H1 (cell line): Measurements from ENCODE around the gene IL1R1. TPM values are rescaled to one million over a fixed set of nuclear protein-coding genes. Genes with fewer than 3 reads are reported as not detected.

Experiments
- CTCF ChIA-PET: fragments of 300-600 bp; sonication (Branson Sonifier 250); formaldehyde crosslinking; loops from one replicate; lab custom pipeline; 2021; ENCODE audit not compliant: partially characterized antibody; lab: Charles Lee
- POLR2A ChIA-PET: fragments of 300-600 bp; sonication (Branson Sonifier 250); formaldehyde crosslinking; loops from one replicate; lab custom pipeline; 2021; ENCODE audit warnings: inconsistent platforms; ENCODE audit not compliant: partially characterized antibody; lab: Charles Lee
- DNase-seq, 2 experiments: peaks; one replicate each; pipeline versions ENCODE4 v3.0.0 to v3.0.0-alpha.2; 2010 to 2022; ENCODE audit warnings: low spot score in 2 of 2, low read depth in 1 of 2, mixed read lengths in 1 of 2
- FAIRE-seq: peaks from 2 replicates; lab custom pipeline; 2011; peaks lifted over from hg19 to GRCh38; lab: Jason Lieb, UNC
- H2AFZ ChIP-seq: 2 replicates; pipeline ENCODE4 v1.8.1; 2012; ENCODE audit warnings: low read length, inconsistent platforms
- H2AK5ac ChIP-seq: 2 replicates; pipeline ENCODE4 v1.6.1; 2013; ENCODE audit warnings: low read depth, low read length
- H2BK120ac ChIP-seq: replicated peaks from 2 replicates; pipeline ENCODE3; 2013; ENCODE audit warnings: low read depth, low read length, inconsistent platforms
- H2BK12ac ChIP-seq: 2 replicates; pipeline ENCODE4 v1.6.1; 2013; ENCODE audit warnings: low read depth, low read length
- H2BK15ac ChIP-seq: 2 replicates; pipeline ENCODE4 v1.6.1; 2013; ENCODE audit warnings: low read length
- H2BK20ac ChIP-seq: 2 replicates; pipeline ENCODE4 v1.6.1; 2013; ENCODE audit warnings: low read length
- H2BK5ac ChIP-seq: 2 replicates; pipeline ENCODE4 v1.6.1; 2013; ENCODE audit warnings: low read depth, low read length
- H3K14ac ChIP-seq: 2 replicates; pipeline ENCODE4 v1.6.1; 2013; ENCODE audit warnings: inconsistent platforms; ENCODE audit not compliant: insufficient read length
- H3K18ac ChIP-seq: 2 replicates; pipeline ENCODE4 v1.6.1; 2013; ENCODE audit warnings: low read length; ENCODE audit errors: extremely low read depth
- H3K23ac ChIP-seq: 2 replicates; pipeline ENCODE4 v1.6.1; 2013; ENCODE audit warnings: inconsistent platforms; ENCODE audit not compliant: insufficient read length
- H3K23me2 ChIP-seq: 2 replicates; pipeline ENCODE4 v1.6.1; 2013; ENCODE audit warnings: low read depth, low read length
- H3K27ac ChIP-seq: 2 replicates; pipeline ENCODE4 v1.6.1; 2011; ENCODE audit warnings: low read depth, low read length, inconsistent platforms
- H3K27me3 ChIP-seq, 4 experiments: replicated peaks in 1 of 4; 1 replicate in 1 of 4; 2 replicates in 3 of 4; pipeline versions ENCODE4 v1.6.1 to v1.8.1; 2011 to 2013; ENCODE audit warnings: low read length in 3 of 4, mild to moderate bottlenecking in 3 of 4, inconsistent platforms in 2 of 4, mixed read lengths in 2 of 4, moderate library complexity in 1 of 4; ENCODE audit not compliant: control insufficient read depth in 3 of 4, insufficient read depth in 3 of 4; ENCODE audit errors: extremely low read depth in 1 of 4
- H3K36me3 ChIP-seq, 4 experiments: 2 replicates each; pipeline versions ENCODE4 v1.6.1 to v1.8.1; 2011 to 2013; ENCODE audit warnings: mild to moderate bottlenecking in 4 of 4, low read length in 3 of 4, moderate library complexity in 2 of 4, control low read depth in 1 of 4, inconsistent platforms in 1 of 4; ENCODE audit not compliant: insufficient read depth in 4 of 4, control insufficient read depth in 2 of 4
- H3K4ac ChIP-seq: replicated peaks from 2 replicates; pipeline ENCODE3; 2013; ENCODE audit warnings: low read length, low read depth, mixed read lengths, inconsistent platforms; ENCODE audit not compliant: insufficient read length
- H3K4me1 ChIP-seq, 4 experiments: replicated peaks in 1 of 4; 1 replicate in 1 of 4; 2 replicates in 3 of 4; pipeline versions ENCODE4 v1.6.1 to v1.8.1; 2011 to 2013; ENCODE audit warnings: low read length in 3 of 4, inconsistent platforms in 2 of 4, mixed read lengths in 1 of 4; ENCODE audit not compliant: insufficient read depth in 4 of 4, control insufficient read depth in 3 of 4
- H3K4me2 ChIP-seq, 2 experiments: 2 replicates each; pipeline versions ENCODE4 v1.6.1 to v1.8.1; 2011 to 2013; ENCODE audit warnings: low read depth in 2 of 2, low read length in 2 of 2, control low read depth in 1 of 2, inconsistent platforms in 1 of 2, mild to moderate bottlenecking in 1 of 2; ENCODE audit not compliant: insufficient read depth in 1 of 2
- H3K4me3 ChIP-seq, 4 experiments: fragments of 200-600, 300-600 bp in 1 of 4; sonication (generic), shearing (Covaris generic), sonication (Bioruptor Twin) in 1 of 4; 2 replicates each; pipeline versions ENCODE4 v1.5.1 to v1.8.1; 2011 to 2016; ENCODE audit warnings: low read length in 4 of 4, low read depth in 3 of 4, control low read depth in 2 of 4, inconsistent platforms in 2 of 4, mild to moderate bottlenecking in 2 of 4, mixed read lengths in 1 of 4, moderate library complexity in 1 of 4; ENCODE audit not compliant: insufficient read depth in 2 of 4; ENCODE audit errors: extremely low read depth in 1 of 4
- H3K56ac ChIP-seq: replicated peaks from 2 replicates; pipeline ENCODE3; 2013; ENCODE audit warnings: low read depth, mild to moderate bottlenecking, mixed read lengths, low read length, inconsistent platforms; ENCODE audit not compliant: insufficient read length
- H3K79me1 ChIP-seq: 2 replicates; pipeline ENCODE4 v1.6.1; 2013; ENCODE audit warnings: low read depth, low read length, control low read depth
- H3K79me2 ChIP-seq, 2 experiments: 2 replicates each; pipeline versions ENCODE4 v1.6.1 to v1.8.1; 2012 to 2013; ENCODE audit warnings: low read length in 2 of 2, mild to moderate bottlenecking in 2 of 2, inconsistent platforms in 1 of 2; ENCODE audit not compliant: insufficient read depth in 2 of 2, control insufficient read depth in 1 of 2
- H3K9ac ChIP-seq, 4 experiments: replicated peaks in 1 of 4; 1 replicate in 1 of 4; 2 replicates in 3 of 4; pipeline versions ENCODE4 v1.6.1 to v1.8.1; 2011 to 2013; ENCODE audit warnings: low read depth in 3 of 4, low read length in 3 of 4, control low read depth in 2 of 4, mild to moderate bottlenecking in 2 of 4, moderate library complexity in 2 of 4, inconsistent platforms in 1 of 4; ENCODE audit errors: extremely low read depth in 1 of 4
- H3K9me3 ChIP-seq, 2 experiments: 2 replicates each; pipeline versions ENCODE4 v1.6.1 to v1.8.1; 2012 to 2013; ENCODE audit warnings: mild to moderate bottlenecking in 2 of 2, moderate library complexity in 2 of 2, control low read depth in 1 of 2, inconsistent platforms in 1 of 2, low read depth in 1 of 2, low read length in 1 of 2, mixed read lengths in 1 of 2; ENCODE audit not compliant: insufficient read depth in 2 of 2
- H4K20me1 ChIP-seq, 2 experiments: replicated peaks in 1 of 2; 2 replicates each; pipeline versions ENCODE3 to v1.8.1; 2011 to 2013; ENCODE audit warnings: inconsistent platforms in 2 of 2, low read length in 2 of 2, mild to moderate bottlenecking in 1 of 2; ENCODE audit not compliant: insufficient read depth in 2 of 2, control insufficient read depth in 1 of 2
- H4K5ac ChIP-seq: 2 replicates; pipeline ENCODE4 v1.6.1; 2013; ENCODE audit warnings: low read length, low read depth, mixed read lengths, inconsistent platforms; ENCODE audit not compliant: insufficient read length
- H4K8ac ChIP-seq: 2 replicates; pipeline ENCODE4 v1.8.0; 2013; ENCODE audit warnings: mild to moderate bottlenecking, moderate library complexity, low read length, inconsistent platforms; ENCODE audit not compliant: insufficient read depth; ENCODE audit errors: extremely low read depth
- H4K91ac ChIP-seq: replicated peaks from 2 replicates; pipeline ENCODE3; 2013; ENCODE audit warnings: low read length, mixed read lengths, inconsistent platforms; ENCODE audit not compliant: insufficient read length
- BRCA1 ChIP-seq: IDR thresholded peaks from 2 replicates; pipeline ENCODE4 v1.6.1; 2012; ENCODE audit warnings: low read depth, low read length, improper control_type of control experiment
- CBX5 ChIP-seq: fragments of 300-800, 300-1000 bp; sonication (generic); IDR thresholded peaks from 2 replicates; pipeline ENCODE4 v1.7.1; 2016; ENCODE audit warnings: antibody characterized with exemption, low read length, low read depth
- EGR1 ChIP-seq: IDR thresholded peaks from 2 replicates; pipeline ENCODE4 v1.6.1; 2011; ENCODE audit warnings: low read depth, low read length, borderline replicate concordance
- EP300 ChIP-seq, 2 experiments: IDR thresholded peaks; 1 replicate in 1 of 2; 2 replicates in 1 of 2; pipeline ENCODE4 v1.6.1; 2011 to 2012; ENCODE audit warnings: low read depth in 2 of 2, low read length in 2 of 2, mild to moderate bottlenecking in 2 of 2, borderline replicate concordance in 1 of 2, inconsistent platforms in 1 of 2, moderate library complexity in 1 of 2
- FOSL1 ChIP-seq: IDR thresholded peaks from 2 replicates; pipeline ENCODE4 v1.6.1; 2011; ENCODE audit warnings: mild to moderate bottlenecking, low read depth, low read length, moderate library complexity; ENCODE audit not compliant: insufficient read depth
- HDAC2 ChIP-seq, 2 experiments: fragments of 300-600 bp in 1 of 2; sonication (generic) in 1 of 2; IDR thresholded peaks; 2 replicates each; pipeline ENCODE4 v1.6.1; 2011 to 2012; ENCODE audit warnings: low read depth in 2 of 2, low read length in 2 of 2, mild to moderate bottlenecking in 2 of 2, moderate library complexity in 2 of 2, borderline replicate concordance in 1 of 2, inconsistent platforms in 1 of 2
- JUND ChIP-seq: IDR thresholded peaks from 2 replicates; pipeline ENCODE4 v1.6.1; 2011; ENCODE audit warnings: mild to moderate bottlenecking, improper control_type of control experiment, low read length
- KDM5A ChIP-seq: fragments of 200-600 bp; IDR thresholded peaks from 2 replicates; pipeline ENCODE4 v1.7.1; 2012; ENCODE audit warnings: mild to moderate bottlenecking, low read length, inconsistent platforms, mixed read lengths
- MAFK ChIP-seq: IDR thresholded peaks from 2 replicates; pipeline ENCODE4 v1.6.1; 2012; ENCODE audit warnings: low read depth, mild to moderate bottlenecking, improper control_type of control experiment, low read length
- NRF1 ChIP-seq: IDR thresholded peaks from 2 replicates; pipeline ENCODE4 v1.6.1; 2011; ENCODE audit warnings: mild to moderate bottlenecking, low read depth, low read length, improper control_type of control experiment
- PHF8 ChIP-seq: fragments of 200-600 bp; sonication (generic); conservative IDR thresholded peaks from 2 replicates; pipeline ENCODE4 v1.7.1; 2012; ENCODE audit warnings: low read depth, mild to moderate bottlenecking, inconsistent platforms, low read length, moderate library complexity
- RFX5 ChIP-seq: IDR thresholded peaks from 2 replicates; pipeline ENCODE4 v1.6.1; 2011; ENCODE audit warnings: low read depth, low read length, improper control_type of control experiment, borderline replicate concordance
- SP1 ChIP-seq: IDR thresholded peaks from 2 replicates; pipeline ENCODE4 v1.6.1; 2011; ENCODE audit warnings: low read depth, low read length
- WGBS, 2 experiments: shearing (Covaris generic) in 1 of 2; methylation state at CpG; one replicate each; pipeline versions ENCODE4 v1.1.6 to v1.1.7; 2013 to 2015; ENCODE audit warnings: low lambda C conversion rate in 2 of 2, mixed read lengths in 2 of 2, inconsistent platforms in 1 of 2, low coverage in 1 of 2, missing lambda C conversion rate in 1 of 2; ENCODE audit not compliant: insufficient replicate concordance in 2 of 2, insufficient coverage in 1 of 2, insufficient read length in 1 of 2; ENCODE audit errors: extremely low coverage in 1 of 2, missing lambda C conversion rate in 1 of 2; 5-methylcytosine and 5-hydroxymethylcytosine counted together
- polyA plus RNA-seq, 7 experiments: library from polyadenylated mRNA; depleted of rRNA in 3 of 7; stranded (reverse) in 5 of 7; unstranded in 2 of 7; fragments of >200 nt in 5 of 7; fragments of 200-250 nt in 2 of 7; gene quantifications; 1 replicate in 5 of 7; 2 replicates in 1 of 7; 4 replicates in 1 of 7; pipeline versions ENCODE4 v1.2.1 to v1.2.3, GENCODE V29; 2011 to 2013; ENCODE audit warnings: missing spikeins in 2 of 7, mixed read lengths in 2 of 7
- total RNA-seq: library from RNA; stranded (reverse); fragmentation: NEBNext Ultra II Directional; extraction: Animal tissue kit (Norgen Biotek cat#: 25700); gene quantifications from 2 replicates; pipeline ENCODE4 v1.2.1, GENCODE V29; 2021

IL1R1 gene
- total and polyA plus RNA-seq, 2 of the 8 experiments (the other 6 are each of a cell fraction or from before 2014, with no cell fraction given), result 0.34 to 0.47 TPM

- Histone ChIP-seq H2BK15ac (no peak overlapping the region), H2BK120ac (no peak overlapping the region), H3K27ac (no peak overlapping the region), H4K5ac (no peak overlapping the region), H3K79me1 (no peaks in the 10 kb centered on the region), H2BK20ac (no peak overlapping the region), H3K9me3 (no peaks in the 10 kb centered on the region), H3K18ac (no peak overlapping the region), H2BK5ac (no peak overlapping the region), H3K4me3 (no peak overlapping the region), H2AFZ (no peak overlapping the region), H3K9ac (no peak overlapping the region), H3K4me1 (no peaks in the 10 kb centered on the region), H3K4me2 (no peak overlapping the region), H2BK12ac (no peak overlapping the region), H3K79me2 (no peaks in the 10 kb centered on the region), H3K36me3 (no peaks in the 10 kb centered on the region), H3K27me3 (no peaks in the 10 kb centered on the region), H4K8ac (no peak overlapping the region), H3K4ac (no peak overlapping the region), H2AK5ac (no peak overlapping the region), H3K23ac (no peak overlapping the region), H3K56ac (no peak overlapping the region), H4K20me1 (no peaks in the 10 kb centered on the region), H4K91ac (no peak overlapping the region), H3K23me2 (no peaks in the 10 kb centered on the region), H3K14ac (no peak overlapping the region)
- 72% methylated on average over 5 of the region's 5 CpGs; no CpG with 5 or more reads in 1 of the 2 experiments for WGBS, 2 experiments
- ChIA-PET POLR2A (no interaction called here), CTCF (interaction anchor here (0.6 to 1.0 kb wide), 2 partner anchors 38 to 920 kb away, joined by 3 read pairs; no protein-coding TSS in a partner anchor)
- no peak for DNase-seq
- no peak for FAIRE-seq
- no peak for TF ChIP-seq RFX5
- TF ChIP-seq SP1, result no peak
- no peak for TF ChIP-seq BRCA1
- TF ChIP-seq PHF8, result no peak
- TF ChIP-seq KDM5A, result no peak
- TF ChIP-seq EGR1, result no peak
- no peak for TF ChIP-seq CBX5
- TF ChIP-seq FOSL1, result no peak
- TF ChIP-seq NRF1, result no peak
- no peak for TF ChIP-seq MAFK
- TF ChIP-seq JUND, result no peak
- no peak for TF ChIP-seq EP300 (IDR thresholded peaks at IDR 0.05; ENCODE audit: borderline replicate concordance in 1 of 2, low read depth in 2 of 2, low read length in 2 of 2)
- no peak for TF ChIP-seq HDAC2 (IDR thresholded peaks at IDR 0.05; ENCODE audit: borderline replicate concordance in 1 of 2, low read depth in 2 of 2, low read length in 2 of 2)
Observed at GRCh38 chr2:102194609-102195268, 52.2 kb downstream of the IL1R1 start.
